Mucosa of rectum (tissue), 2 donors: ENCODE measurements around the gene EXD3.
"Not testable (repeated sequence)": the region's sequence is repeated elsewhere in the genome, so short reads cannot be mapped to it uniquely, and the experiment has no call there.

Experiments
- H3K27ac ChIP-seq, 2 donors: one replicate each; pipeline ENCODE4 v1.7.0; 2013; ENCODE audit warnings: inconsistent platforms in 2 of 2, low read depth in 2 of 2, low read length in 2 of 2
- H3K27me3 ChIP-seq, 2 donors: one replicate each; pipeline ENCODE4 v1.7.0; 2013; ENCODE audit warnings: low read length in 2 of 2; ENCODE audit not compliant: control insufficient read depth in 2 of 2, insufficient read depth in 2 of 2
- H3K36me3 ChIP-seq, 2 donors: one replicate each; pipeline ENCODE4 v1.7.0; 2013; ENCODE audit warnings: low read length in 2 of 2; ENCODE audit not compliant: control insufficient read depth in 2 of 2, insufficient read depth in 2 of 2
- H3K4me1 ChIP-seq, 2 donors: one replicate each; pipeline ENCODE4 v1.7.0; 2013; ENCODE audit warnings: low read length in 2 of 2, mild to moderate bottlenecking in 1 of 2; ENCODE audit not compliant: control insufficient read depth in 2 of 2, insufficient read depth in 2 of 2
- H3K4me3 ChIP-seq, 2 donors: one replicate each; pipeline ENCODE4 v1.7.0; 2013; ENCODE audit warnings: low read length in 2 of 2
- H3K9ac ChIP-seq, 2 donors: one replicate each; pipeline ENCODE4 v1.7.0; 2013; ENCODE audit warnings: low read length in 2 of 2, low read depth in 1 of 2, mild to moderate bottlenecking in 1 of 2
- H3K9me3 ChIP-seq, 2 donors: one replicate each; pipeline ENCODE4 v1.7.0; 2013; ENCODE audit warnings: low read length in 2 of 2; ENCODE audit not compliant: control insufficient read depth in 2 of 2
- donor health status: healthy.
- donor health status: Normal muscosa, but diverticular disease.

The EXD3 gene

DNA sequence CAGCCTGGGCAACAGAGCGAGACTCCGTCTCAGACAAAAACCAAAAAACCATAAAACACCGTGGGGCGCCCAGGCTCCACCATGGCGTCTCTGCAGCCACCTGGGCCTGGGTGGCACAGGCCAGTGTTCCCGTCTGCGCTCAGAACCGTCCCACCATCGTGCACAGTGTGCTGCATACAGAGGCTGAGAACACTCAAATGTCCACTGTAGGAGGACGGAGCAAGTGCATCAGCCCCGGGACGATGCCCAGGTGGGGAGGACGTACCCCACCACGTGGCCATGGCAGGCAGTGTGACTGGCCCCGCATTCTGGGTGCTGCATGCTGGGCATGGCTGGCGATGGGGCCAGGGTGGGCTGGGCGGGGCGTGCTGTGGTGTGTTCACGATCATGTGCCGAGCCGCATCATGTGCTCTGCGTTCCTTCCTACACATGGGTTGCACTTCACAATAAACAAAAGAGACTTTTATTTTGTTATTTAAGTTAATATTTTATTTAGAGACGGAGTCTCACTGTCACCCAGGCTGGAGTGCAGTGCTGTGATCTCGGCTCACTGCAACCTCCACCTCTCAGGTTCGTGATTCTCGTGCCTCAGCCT, 37.8 kb downstream of the EXD3 start:
- H3K36me3 ChIP-seq = no peaks in the 10 kb centered on the region
- no peak overlapping the region for H3K4me3 ChIP-seq
- H3K27ac ChIP-seq = no peak overlapping the region
- H3K9me3 ChIP-seq = no peaks in the 10 kb centered on the region
- H3K4me1 ChIP-seq = no peaks in the 10 kb centered on the region
- H3K9ac ChIP-seq = no peak overlapping the region
- H3K27me3 ChIP-seq = no peaks in the 10 kb centered on the region

DNA sequence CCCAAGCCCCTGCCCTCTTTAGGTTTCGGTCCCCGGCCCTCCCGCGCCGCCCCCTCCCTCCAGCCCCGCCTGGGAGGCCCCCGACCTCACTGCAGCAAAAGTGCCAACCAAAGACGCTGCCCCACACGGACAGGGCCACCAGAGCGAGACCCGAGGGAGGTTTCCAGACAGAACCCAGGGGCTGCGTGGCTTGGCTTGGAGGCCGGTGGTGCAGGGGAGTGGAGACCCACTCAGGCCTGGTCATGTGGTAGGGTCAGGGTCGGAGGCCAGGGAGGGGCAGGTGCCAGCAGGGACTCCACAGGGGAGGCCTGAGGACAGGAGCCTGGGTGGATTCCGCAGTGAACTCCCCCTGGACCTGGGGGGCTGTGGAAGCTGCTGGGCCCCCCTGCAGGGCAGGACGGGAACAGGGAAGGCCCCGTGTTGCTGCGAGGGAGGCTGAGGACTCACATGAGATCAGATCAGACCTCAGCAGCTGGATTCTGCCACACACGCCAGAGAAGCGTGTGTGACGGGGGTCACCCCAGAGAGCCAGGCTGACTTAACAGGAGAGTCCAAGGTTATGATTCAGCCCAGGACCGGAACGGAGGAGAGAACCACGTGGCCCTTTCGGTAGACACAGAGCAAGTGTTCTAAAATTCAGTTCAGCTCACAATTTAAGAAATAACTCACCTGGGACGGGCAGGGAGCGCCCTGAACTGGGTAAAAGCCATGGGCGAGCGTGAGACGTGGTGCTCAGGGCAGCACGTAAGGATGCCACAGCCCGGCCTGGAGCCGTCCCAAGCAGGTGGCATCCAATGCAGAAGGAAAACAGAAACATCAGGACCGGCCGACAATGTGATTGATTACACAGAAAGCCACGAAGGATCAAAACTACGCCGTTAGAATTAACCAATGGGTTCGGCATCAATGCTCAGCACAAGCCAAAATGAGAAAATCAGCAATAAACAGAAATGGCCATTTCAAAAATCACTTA, 38.9 kb downstream of the EXD3 start:
- Histone ChIP-seq H3K9ac (no peak overlapping the region), H3K4me3 (no peak overlapping the region), H3K9me3 (no peaks in the 10 kb centered on the region), H3K4me1 (no peaks in the 10 kb centered on the region), H3K36me3 (no peaks in the 10 kb centered on the region), H3K27ac (no peak overlapping the region), H3K27me3 (no peaks in the 10 kb centered on the region)

DNA sequence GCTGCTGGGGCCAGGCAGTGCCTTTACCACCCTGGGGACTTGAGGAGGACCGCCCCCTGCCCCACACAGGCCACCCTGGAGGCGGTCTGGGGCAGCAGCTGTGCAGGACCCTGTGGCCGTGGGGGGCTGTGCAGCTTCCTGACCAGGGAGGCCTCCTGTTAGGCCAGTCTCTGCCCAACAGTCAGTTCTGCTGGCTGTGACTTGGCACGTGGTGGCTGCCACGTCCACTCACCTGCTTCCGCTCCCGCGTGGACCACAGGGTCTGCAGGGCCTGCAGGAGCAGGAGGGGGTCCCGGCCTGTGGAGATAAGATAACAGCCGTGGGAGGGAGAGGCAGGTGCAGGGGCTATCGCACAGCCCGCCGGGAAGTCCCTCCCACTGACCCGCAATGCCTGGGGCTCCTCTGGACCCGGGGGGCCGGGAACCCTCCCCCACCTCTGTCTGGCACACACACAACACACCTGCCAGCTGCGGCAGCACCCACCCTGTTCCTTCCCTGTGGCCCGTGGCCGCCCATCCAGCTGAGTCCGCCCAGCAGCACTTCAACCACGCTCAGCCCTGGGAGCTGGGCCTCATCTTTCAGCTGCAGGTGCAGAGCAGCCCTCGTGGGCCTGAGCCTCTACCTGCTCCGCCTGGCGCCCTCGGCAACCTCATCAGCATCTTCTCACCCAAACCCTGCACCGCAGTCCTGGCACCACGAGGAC, 39.7 kb downstream of the EXD3 start:
- no peak overlapping the region for H3K9ac ChIP-seq
- no peaks in the 10 kb centered on the region for H3K9me3 ChIP-seq
- no peaks in the 10 kb centered on the region for H3K4me1 ChIP-seq
- H3K4me3 ChIP-seq = no peak overlapping the region
- no peaks in the 10 kb centered on the region for H3K27me3 ChIP-seq
- H3K36me3 ChIP-seq = no peaks in the 10 kb centered on the region
- no peak overlapping the region for H3K27ac ChIP-seq

DNA sequence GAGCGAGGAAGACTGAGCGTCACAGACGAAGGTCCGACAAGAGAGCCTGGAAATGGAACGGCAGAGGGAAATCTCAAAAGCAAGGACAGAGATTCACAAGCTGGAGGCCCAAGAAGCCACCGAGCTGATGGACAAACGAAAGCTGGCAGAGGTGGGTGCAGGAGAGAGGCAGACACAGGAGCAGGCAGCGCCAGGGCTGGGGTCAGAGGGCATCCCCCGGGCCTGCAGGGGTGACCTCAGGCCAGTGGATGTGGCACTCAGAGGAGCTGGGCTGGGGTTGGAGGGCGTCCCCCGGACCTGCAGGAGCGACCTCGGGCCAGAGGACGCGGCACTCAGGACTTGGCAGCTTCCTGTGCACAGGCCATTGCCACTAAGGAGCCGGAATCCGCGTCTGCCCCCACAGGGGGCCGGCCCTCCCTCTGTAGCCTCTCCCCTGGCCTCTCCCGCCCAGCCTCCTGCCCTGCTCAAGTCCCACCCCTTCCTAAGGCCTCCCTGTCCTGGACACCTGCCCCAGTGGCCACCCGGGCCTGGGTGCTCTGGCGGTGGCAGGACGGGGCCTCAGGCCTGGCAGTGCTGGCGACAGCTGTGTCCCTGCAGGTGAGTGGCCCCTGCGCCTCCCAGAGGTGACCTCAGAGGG, 40.4 kb downstream of the EXD3 start:
- Histone ChIP-seq H3K9ac (no peak overlapping the region), H3K4me3 (no peak overlapping the region), H3K27ac (no peak overlapping the region), H3K27me3 (no peaks in the 10 kb centered on the region), H3K9me3 (no peaks in the 10 kb centered on the region), H3K36me3 (no peaks in the 10 kb centered on the region), H3K4me1 (no peaks in the 10 kb centered on the region)

DNA sequence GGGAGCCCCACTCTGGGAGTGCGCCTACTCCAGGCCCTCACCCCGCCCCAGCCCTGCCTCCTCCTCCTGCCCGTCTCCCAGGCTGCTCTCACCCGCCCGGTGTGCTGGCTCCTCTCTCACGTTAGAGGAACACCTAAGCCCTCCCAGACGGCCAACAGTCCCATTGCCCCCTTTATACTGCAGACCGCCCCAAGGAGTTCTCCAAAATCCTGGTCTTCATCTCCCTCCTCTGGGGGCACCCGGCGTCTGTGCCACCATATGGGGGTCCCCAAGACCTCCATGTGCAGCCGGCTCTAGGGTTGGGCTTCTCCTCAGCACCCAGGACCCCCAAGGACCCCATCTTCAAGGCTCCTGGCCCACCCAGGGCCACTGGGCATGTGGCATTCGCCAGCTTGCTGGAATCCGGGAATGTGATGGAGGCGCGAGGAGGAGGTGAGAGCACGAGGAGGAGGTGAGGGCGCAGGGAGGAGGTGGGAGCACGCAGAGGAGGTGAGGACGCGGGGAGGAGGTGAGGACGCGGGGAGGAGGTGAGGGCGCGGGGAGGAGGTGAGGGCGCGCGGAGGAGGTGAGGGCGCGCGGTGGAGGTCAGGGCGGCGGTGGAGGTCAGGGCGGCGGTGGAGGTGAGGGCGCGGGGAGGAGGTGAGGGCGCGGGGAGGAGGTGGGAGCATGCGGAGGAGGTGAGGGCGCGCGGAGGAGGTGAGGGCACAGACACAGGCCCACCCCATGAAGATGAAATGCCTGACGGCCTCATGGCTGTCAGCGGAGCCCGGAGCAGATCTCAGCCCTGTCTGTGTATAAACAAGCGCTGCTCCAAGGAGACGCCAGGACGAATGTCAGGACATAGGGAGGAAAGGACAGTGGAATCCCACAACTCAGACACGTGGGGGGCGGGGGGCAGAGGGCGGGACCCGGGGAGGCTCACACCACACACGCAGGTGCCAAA, 41.2 kb downstream of the EXD3 start:
- no peaks in the 10 kb centered on the region for H3K27me3 ChIP-seq
- H3K36me3 ChIP-seq = no peaks in the 10 kb centered on the region
- no peaks in the 10 kb centered on the region for H3K9me3 ChIP-seq
- no peaks in the 10 kb centered on the region for H3K4me1 ChIP-seq
- H3K9ac ChIP-seq = no peak overlapping the region
- H3K4me3 ChIP-seq = no peak overlapping the region
- no peak overlapping the region for H3K27ac ChIP-seq

DNA sequence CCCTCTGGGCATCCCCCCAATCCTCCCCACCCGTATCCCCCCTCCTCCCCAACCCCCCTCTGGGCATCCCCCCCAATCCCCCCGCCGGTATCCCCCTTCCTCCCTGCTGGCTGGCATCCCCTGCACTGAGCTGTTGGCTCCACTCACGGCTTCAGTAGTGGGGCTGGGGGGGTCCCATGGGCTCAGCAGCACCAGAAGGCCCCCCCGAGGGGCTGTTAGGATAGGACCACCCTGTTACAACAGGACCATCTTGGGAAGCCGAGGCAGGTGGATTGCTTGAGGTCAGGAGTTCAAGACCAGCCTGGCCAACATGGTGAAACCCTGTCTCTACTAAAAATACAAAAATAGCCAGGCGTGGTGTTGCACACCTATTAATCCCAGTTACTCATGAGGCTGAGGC, 42.4 kb downstream of the EXD3 start:
- Histone ChIP-seq H3K36me3 (no peaks in the 10 kb centered on the region), H3K9ac (no peak overlapping the region), H3K9me3 (no peaks in the 10 kb centered on the region), H3K4me3 (no peak overlapping the region), H3K27me3 (no peaks in the 10 kb centered on the region), H3K4me1 (no peaks in the 10 kb centered on the region), H3K27ac (no peak overlapping the region)

DNA sequence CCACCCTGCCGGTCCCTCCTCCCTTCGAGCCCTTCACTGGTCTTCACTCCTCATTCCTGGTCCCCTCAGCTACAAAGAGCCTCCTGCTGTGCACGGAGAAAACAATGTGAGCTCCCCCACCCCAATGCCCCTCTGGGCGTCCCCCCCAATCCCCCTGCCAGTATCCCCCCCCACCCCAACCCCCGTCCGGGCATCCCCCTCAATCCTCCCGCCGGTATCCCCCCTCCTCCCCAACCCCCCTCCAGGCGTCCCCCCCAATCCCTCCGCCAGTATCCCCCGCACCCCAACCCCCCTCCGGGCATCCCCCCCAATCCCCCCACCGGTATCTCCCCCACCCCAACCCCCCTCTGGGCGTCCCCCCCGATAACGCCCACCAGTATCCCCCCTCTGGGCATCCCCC, 42.8 kb downstream of the EXD3 start:
- H3K4me1 ChIP-seq = no peaks in the 10 kb centered on the region
- H3K9ac ChIP-seq = no peak overlapping the region
- H3K9me3 ChIP-seq = no peaks in the 10 kb centered on the region
- H3K4me3 ChIP-seq = no peak overlapping the region
- H3K27ac ChIP-seq = no peak overlapping the region
- no peaks in the 10 kb centered on the region for H3K36me3 ChIP-seq
- no peaks in the 10 kb centered on the region for H3K27me3 ChIP-seq

DNA sequence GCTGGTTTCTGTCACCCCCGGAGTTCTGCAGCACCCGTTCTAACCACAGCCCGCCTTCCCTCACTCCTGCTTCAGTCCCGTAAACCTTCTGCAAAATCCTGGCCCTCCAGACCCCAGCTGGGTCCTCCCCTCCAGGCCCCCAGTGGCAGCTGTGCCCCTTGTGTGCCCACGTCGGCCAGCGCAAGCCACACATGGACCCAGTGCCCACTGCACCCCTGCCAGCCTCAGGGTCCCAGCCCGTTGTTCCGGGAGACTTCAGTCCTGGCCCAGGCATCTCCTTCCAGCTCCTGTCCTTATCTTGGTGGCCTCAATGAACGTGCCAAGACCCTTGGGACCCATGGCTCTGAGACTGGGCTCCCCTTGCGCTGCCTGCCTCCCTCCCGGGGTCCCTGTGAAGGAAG, 43.2 kb downstream of the EXD3 start:
- H3K9ac ChIP-seq = no peak overlapping the region
- H3K27ac ChIP-seq = no peak overlapping the region
- no peaks in the 10 kb centered on the region for H3K36me3 ChIP-seq
- H3K9me3 ChIP-seq = no peaks in the 10 kb centered on the region
- no peaks in the 10 kb centered on the region for H3K27me3 ChIP-seq
- no peaks in the 10 kb centered on the region for H3K4me1 ChIP-seq
- no peak overlapping the region for H3K4me3 ChIP-seq

DNA sequence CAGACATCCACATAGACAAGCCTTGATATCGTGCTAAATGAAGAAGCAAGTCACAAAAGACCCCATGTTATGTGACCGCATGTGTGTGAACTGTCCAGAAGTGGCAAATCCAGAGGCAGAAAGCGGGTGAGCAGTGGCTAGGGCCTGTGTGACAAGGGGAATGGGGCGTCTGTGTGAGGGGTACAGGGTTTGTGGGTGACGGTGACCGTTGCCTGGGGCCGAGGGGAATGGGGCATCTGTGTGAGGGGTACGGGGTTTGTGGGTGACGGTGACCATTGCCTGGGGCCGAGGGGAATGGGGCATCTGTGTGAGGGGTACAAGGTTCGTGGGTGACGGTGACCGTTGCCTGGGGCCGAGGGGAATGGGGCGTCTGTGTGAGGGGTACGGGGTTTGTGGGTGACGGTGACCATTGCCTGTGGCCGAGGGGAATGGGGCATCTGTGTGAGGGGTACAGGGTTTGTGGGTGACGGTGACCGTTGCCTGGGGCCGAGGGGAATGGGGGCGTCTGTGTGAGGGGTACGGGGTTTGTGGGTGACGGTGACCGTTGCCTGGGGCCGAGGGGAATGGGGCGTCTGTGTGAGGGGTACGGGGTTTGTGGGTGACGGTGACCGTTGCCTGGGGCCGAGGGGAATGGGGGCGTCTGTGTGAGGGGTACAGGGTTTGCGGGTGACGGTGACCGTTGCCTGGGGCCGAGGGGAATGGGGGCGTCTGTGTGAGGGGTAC, 44.1 kb downstream of the EXD3 start:
- not testable (repeated sequence) for H3K9ac ChIP-seq, H3K4me1 ChIP-seq, H3K36me3 ChIP-seq, H3K27ac ChIP-seq, H3K9me3 ChIP-seq, H3K27me3 ChIP-seq, H3K4me3 ChIP-seq
